H1 (cell line): ENCODE results near the gene CCDC197. TPM values are rescaled to one million over a fixed set of nuclear protein-coding genes. Genes with fewer than 3 reads are reported as not detected.

ENCODE experiments used
- RFX5 ChIP-seq: IDR thresholded peaks from 2 replicates; pipeline ENCODE4 v1.6.1; 2011; ENCODE audit warnings: low read depth, low read length, improper control_type of control experiment, borderline replicate concordance
- SIN3A ChIP-seq, 2 experiments: IDR thresholded peaks in 1 of 2; conservative IDR thresholded peaks in 1 of 2; 2 replicates each; pipeline ENCODE4 v1.6.1; 2011 to 2012; ENCODE audit warnings: low read length in 2 of 2, improper control_type of control experiment in 1 of 2, low read depth in 1 of 2, mild to moderate bottlenecking in 1 of 2
- TCF12 ChIP-seq: IDR thresholded peaks from 2 replicates; pipeline ENCODE4 v1.6.1; 2011; ENCODE audit warnings: low read depth, mild to moderate bottlenecking, low read length
- ZNF274 ChIP-seq: IDR thresholded peaks from 2 replicates; pipeline ENCODE4 v1.7.0; 2012; ENCODE audit warnings: low read length, borderline replicate concordance; ENCODE audit errors: extremely low read depth
- polyA plus RNA-seq, 7 experiments: library from polyadenylated mRNA; depleted of rRNA in 3 of 7; stranded (reverse) in 5 of 7; unstranded in 2 of 7; fragments of >200 nt in 5 of 7; fragments of 200-250 nt in 2 of 7; gene quantifications; 1 replicate in 5 of 7; 2 replicates in 1 of 7; 4 replicates in 1 of 7; pipeline versions ENCODE4 v1.2.1 to v1.2.3, GENCODE V29; 2011 to 2013; ENCODE audit warnings: missing spikeins in 2 of 7, mixed read lengths in 2 of 7
- total RNA-seq: library from RNA; stranded (reverse); fragmentation: NEBNext Ultra II Directional; extraction: Animal tissue kit (Norgen Biotek cat#: 25700); gene quantifications from 2 replicates; pipeline ENCODE4 v1.2.1, GENCODE V29; 2021

The CCDC197 gene
- total and polyA plus RNA-seq, 2 of the 8 experiments (the other 6 are each of a cell fraction or from before 2014, with no cell fraction given): not detected

DNA sequence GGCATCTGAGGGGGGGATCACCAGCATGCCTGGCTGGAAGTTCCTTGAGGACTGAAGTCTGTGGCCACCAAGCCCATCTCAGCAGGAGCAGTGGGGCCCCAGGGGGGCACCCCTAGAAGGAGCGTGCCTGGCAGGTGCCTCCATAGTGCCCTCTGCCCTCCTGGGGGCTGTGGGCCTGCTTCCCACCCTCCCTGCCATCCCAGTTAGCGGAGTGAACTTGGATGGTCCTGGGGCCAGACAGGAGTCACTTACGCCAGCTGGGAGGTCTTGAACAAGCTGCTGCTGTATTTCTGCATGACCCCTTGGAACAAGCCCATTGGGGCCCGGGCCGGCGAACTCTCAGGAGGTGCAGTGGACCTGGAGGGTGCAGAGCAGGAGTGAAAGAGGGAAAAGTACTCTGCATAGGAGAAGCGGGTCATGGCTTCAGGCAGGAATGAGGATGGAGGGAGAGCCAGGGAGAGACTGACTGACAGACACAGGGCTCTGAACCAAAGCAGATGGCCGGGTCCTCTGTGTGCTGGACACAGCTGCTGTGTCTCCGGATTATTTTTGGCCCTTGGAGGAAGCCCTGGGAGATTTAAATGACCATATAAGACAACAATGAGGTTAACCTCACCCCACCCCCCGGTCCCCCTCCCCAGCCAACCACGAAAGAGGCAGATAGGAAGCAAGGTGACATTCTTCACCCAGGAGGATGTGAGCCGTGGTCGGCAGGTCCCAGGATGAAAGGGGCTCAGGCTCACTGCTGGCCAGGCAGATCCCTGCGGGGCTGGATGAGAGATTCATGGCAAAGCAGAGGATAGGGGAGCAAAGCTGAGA, 40.4 kb upstream of the CCDC197 start (continued):
- TF ChIP-seq TCF12 (no peak), RFX5 (no peak), ZNF274 (no peak), SIN3A (conservative IDR thresholded peaks at IDR 0.05 in 1 of 2, IDR thresholded peaks at IDR 0.05 in 1 of 2; ENCODE audit: low read depth in 1 of 2, low read length in 2 of 2) (no peak)
